Measurements from ENCODE around the gene UNC13A. TPM values are rescaled to one million over a fixed set of nuclear protein-coding genes. Genes with fewer than 3 reads are reported as not detected.

The UNC13A gene
- polyA plus RNA-seq, 3 donors: 0.01 TPM; not detected in 2

GRCh38 chr19:17557466-17557865 lies 130.7 kb downstream of the UNC13A start:
- no peak overlapping the region for H3K9ac ChIP-seq (ENCODE audit: insufficient read depth, low read length, poor library complexity, severe bottlenecking)
- DNase-seq: peak; percentile 78 to 88 (median 83)
- no peak for TF ChIP-seq CTCF (IDR thresholded peaks at IDR 0.05)
- H3K9me3 ChIP-seq (replicated peaks in 1 of 2; ENCODE audit: control insufficient read depth in 1 of 2, insufficient read depth in 1 of 2, low read length in 2 of 2): no peaks in the 10 kb centered on the region
- no peaks in the 10 kb centered on the region for H3K27me3 ChIP-seq (ENCODE audit: control insufficient read depth in 2 of 2, insufficient read depth in 2 of 2, low read length in 2 of 2)
- Mint-ChIP-seq H3K27ac (peak overlapping the region; percentile 89 to 99 (median 94)), H3K9me3 (peaks cover 0 to 2% (median 0%) of the 10 kb centered on the region in 7 donors), H3K27me3 (ENCODE audit: low read depth in 3 of 3) (peaks cover 0 to 4% (median 1%) of the 10 kb centered on the region in 3 donors), H3K36me3 (peaks cover 23 to 37% of the 10 kb centered on the region in 2 donors), H3K4me1 (peaks cover 57% of the 10 kb centered on the region), H3K4me3 (peak overlapping the region; percentile 42 to 83)
- H3K4me2 ChIP-seq (replicated peaks; ENCODE audit: extremely low read depth, low read length, poor library complexity, severe bottlenecking): peak overlapping the region; percentile 91
- H3K36me3 ChIP-seq (replicated peaks in 1 of 2; ENCODE audit: control insufficient read depth in 1 of 2, insufficient read depth in 2 of 2, low read length in 2 of 2): peaks cover 13 to 29% of the 10 kb centered on the region in 2 donors
- H3K4me1 ChIP-seq (ENCODE audit: control insufficient read depth in 1 of 2, insufficient read depth in 2 of 2, low read length in 2 of 2): peaks cover 75 to 79% of the 10 kb centered on the region in 2 donors
- peak overlapping the region; percentile 83 for H3K27ac ChIP-seq (ENCODE audit: low read depth in 1 of 2, low read length in 2 of 2)
- intact Hi-C loops (cut with micrococcal nuclease): loop anchor here (5.0 kb wide), 1 partner anchor 45 kb away; the partner anchor contains the start of gene PGLS (in 2 of the 2)
- 0% methylated on average over 2 of the region's 9 CpGs for WGBS (ENCODE audit: insufficient coverage)
- peak overlapping the region in 1 of 3 experiments; percentile 93 for H3K4me3 ChIP-seq (replicated peaks in 1 of 3; ENCODE audit: low read depth in 2 of 3, low read length in 3 of 3)
- peaks cover 54% of the 10 kb centered on the region for H3K79me2 ChIP-seq (ENCODE audit: insufficient read depth, low read length)
- H4K20me1 ChIP-seq (ENCODE audit: insufficient read depth, low read length): peaks cover 9% of the 10 kb centered on the region
- no peak overlapping the region for H2AFZ ChIP-seq (ENCODE audit: insufficient read depth, low read depth, low read length, poor library complexity, severe bottlenecking)

GRCh38 chr19:17556995-17557394 lies 131.2 kb downstream of the UNC13A start:
- H3K36me3 ChIP-seq (replicated peaks in 1 of 2; ENCODE audit: control insufficient read depth in 1 of 2, insufficient read depth in 2 of 2, low read length in 2 of 2): peaks cover 9 to 24% of the 10 kb centered on the region in 2 donors
- H3K79me2 ChIP-seq (ENCODE audit: insufficient read depth, low read length): peaks cover 50% of the 10 kb centered on the region
- peak overlapping the region; percentile 83 for H3K27ac ChIP-seq (ENCODE audit: low read depth in 1 of 2, low read length in 2 of 2)
- no peak overlapping the region for H3K9ac ChIP-seq (ENCODE audit: insufficient read depth, low read length, poor library complexity, severe bottlenecking)
- Mint-ChIP-seq H3K27me3 (ENCODE audit: low read depth in 3 of 3) (peaks cover 0 to 4% (median 1%) of the 10 kb centered on the region in 3 donors), H3K36me3 (peaks cover 20 to 32% of the 10 kb centered on the region in 2 donors), H3K4me1 (peaks cover 52% of the 10 kb centered on the region), H3K4me3 (peak overlapping the region; percentile 83 to 91), H3K9me3 (peaks cover 0 to 2% (median 0%) of the 10 kb centered on the region in 7 donors), H3K27ac (peak overlapping the region; percentile 89 to 99 (median 94))
- peaks cover 71 to 74% of the 10 kb centered on the region in 2 donors for H3K4me1 ChIP-seq (ENCODE audit: control insufficient read depth in 1 of 2, insufficient read depth in 2 of 2, low read length in 2 of 2)
- intact Hi-C loops (cut with micrococcal nuclease): loop anchor here (5.0 kb wide), 1 partner anchor 45 kb away; the partner anchor contains the start of gene PGLS (in 2 of the 2)
- WGBS (ENCODE audit: insufficient coverage): 87% methylated on average over 3 of the region's 7 CpGs
- no peaks in the 10 kb centered on the region for H3K27me3 ChIP-seq (ENCODE audit: control insufficient read depth in 2 of 2, insufficient read depth in 2 of 2, low read length in 2 of 2)
- peaks cover 9% of the 10 kb centered on the region for H4K20me1 ChIP-seq (ENCODE audit: insufficient read depth, low read length)
- peak overlapping the region; percentile 91 for H3K4me2 ChIP-seq (replicated peaks; ENCODE audit: extremely low read depth, low read length, poor library complexity, severe bottlenecking)
- TF ChIP-seq CTCF (IDR thresholded peaks at IDR 0.05): no peak
- no peak overlapping the region for H2AFZ ChIP-seq (ENCODE audit: insufficient read depth, low read depth, low read length, poor library complexity, severe bottlenecking)
- peak overlapping the region; percentile 74 to 95 (median 93) for H3K4me3 ChIP-seq (replicated peaks in 1 of 3; ENCODE audit: low read depth in 2 of 3, low read length in 3 of 3)
- H3K9me3 ChIP-seq (replicated peaks in 1 of 2; ENCODE audit: control insufficient read depth in 1 of 2, insufficient read depth in 1 of 2, low read length in 2 of 2): no peaks in the 10 kb centered on the region
- no peak for DNase-seq

All from CD14-positive monocyte (primary cell).